Central memory CD8-positive, alpha-beta T cell (primary cell): ENCODE data around the gene RASIP1.
"Not testable (repeated sequence)": the region's sequence is repeated elsewhere in the genome, so short reads cannot be mapped to it uniquely, and the experiment has no call there.

Source experiments
- ATAC-seq: fragments of 150-1000 bp; cut with Tn5 transposase; replicated peaks from 2 replicates; pipeline ENCODE4 v1.10.0; 2022; ENCODE audit warnings: mild to moderate bottlenecking, moderate FRiP score, moderate number of reproducible peaks; ENCODE audit not compliant: poor library complexity, severe bottlenecking; ENCODE audit errors: extremely low read depth
- DNase-seq, 2 donors: peaks; one replicate each; pipeline ENCODE4 v3.0.0; 2021; ENCODE audit warnings: low spot score in 2 of 2
- H3K27ac Mint-ChIP-seq: one replicate; pipeline ENCODE4 v1.8.0; 2022; ENCODE audit warnings: low read depth, mild to moderate bottlenecking, moderate library complexity, mixed read lengths
- H3K27me3 Mint-ChIP-seq: one replicate; pipeline ENCODE4 v1.8.0; 2022; ENCODE audit warnings: mixed read lengths
- H3K36me3 Mint-ChIP-seq: one replicate; pipeline ENCODE4 v1.8.0; 2022; ENCODE audit warnings: mild to moderate bottlenecking, moderate library complexity, mixed read lengths; ENCODE audit not compliant: insufficient read depth
- H3K4me1 Mint-ChIP-seq: one replicate; pipeline ENCODE4 v1.8.0; 2022; ENCODE audit warnings: mixed read lengths
- H3K4me3 Mint-ChIP-seq: one replicate; pipeline ENCODE4 v1.8.0; 2022; ENCODE audit warnings: mild to moderate bottlenecking, moderate library complexity, mixed read lengths
- H3K9me3 Mint-ChIP-seq: one replicate; pipeline ENCODE4 v1.8.0; 2022; ENCODE audit warnings: mixed read lengths

The RASIP1 gene

DNA sequence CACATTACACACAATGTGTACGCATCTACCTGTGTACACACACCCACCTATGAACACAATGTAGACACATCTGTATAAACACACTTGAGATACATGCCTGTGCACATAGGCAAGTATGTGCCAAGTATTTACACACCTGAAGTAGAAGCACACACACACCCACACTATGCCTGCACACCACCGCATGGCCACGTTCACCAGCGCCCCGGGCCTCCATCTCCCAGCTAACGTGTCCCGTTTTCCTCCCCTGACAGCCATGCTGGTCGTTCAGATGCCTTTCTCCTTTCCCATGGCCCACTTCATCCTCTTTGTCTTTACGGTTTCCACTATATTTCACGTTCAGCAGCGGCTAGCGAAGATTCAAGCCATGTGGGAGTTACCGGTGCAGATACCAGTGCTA is 37.7 kb downstream of the RASIP1 start:
- H3K9me3 Mint-ChIP-seq: no peaks in the 10 kb centered on the region
- H3K4me1 Mint-ChIP-seq: no peaks in the 10 kb centered on the region
- H3K27ac Mint-ChIP-seq: no peak overlapping the region
- peaks cover 3% of the 10 kb centered on the region for H3K36me3 Mint-ChIP-seq
- peaks cover 11% of the 10 kb centered on the region for H3K27me3 Mint-ChIP-seq
- no peak for DNase-seq
- ATAC-seq: no peak
- no peak overlapping the region for H3K4me3 Mint-ChIP-seq

DNA sequence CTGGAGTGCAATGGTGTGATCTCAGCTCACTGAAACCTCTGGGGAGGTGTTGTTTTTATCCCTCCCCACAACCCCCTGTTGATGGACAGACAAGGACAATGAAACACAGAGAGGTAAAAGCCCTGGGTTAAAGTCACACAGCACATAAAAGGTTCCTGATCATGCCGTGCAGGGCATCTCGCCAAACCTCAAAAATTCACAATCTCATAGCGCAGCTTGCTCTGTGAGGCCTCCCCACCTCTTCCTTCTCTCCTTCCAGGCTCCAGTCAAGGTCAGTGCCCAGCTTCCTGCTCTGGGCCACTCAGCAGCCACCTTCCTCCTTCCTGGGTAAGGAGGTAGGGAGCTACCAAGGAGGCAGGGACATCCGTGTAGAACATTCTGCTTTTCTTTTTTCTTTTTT is 42.4 kb downstream of the RASIP1 start:
- Mint-ChIP-seq H3K36me3 (peaks cover 2% of the 10 kb centered on the region), H3K4me3 (no peak overlapping the region), H3K9me3 (no peaks in the 10 kb centered on the region), H3K27me3 (peaks cover 27% of the 10 kb centered on the region), H3K4me1 (peaks cover 11% of the 10 kb centered on the region), H3K27ac (no peak overlapping the region)
- ATAC-seq: no peak
- DNase-seq: no peak

DNA sequence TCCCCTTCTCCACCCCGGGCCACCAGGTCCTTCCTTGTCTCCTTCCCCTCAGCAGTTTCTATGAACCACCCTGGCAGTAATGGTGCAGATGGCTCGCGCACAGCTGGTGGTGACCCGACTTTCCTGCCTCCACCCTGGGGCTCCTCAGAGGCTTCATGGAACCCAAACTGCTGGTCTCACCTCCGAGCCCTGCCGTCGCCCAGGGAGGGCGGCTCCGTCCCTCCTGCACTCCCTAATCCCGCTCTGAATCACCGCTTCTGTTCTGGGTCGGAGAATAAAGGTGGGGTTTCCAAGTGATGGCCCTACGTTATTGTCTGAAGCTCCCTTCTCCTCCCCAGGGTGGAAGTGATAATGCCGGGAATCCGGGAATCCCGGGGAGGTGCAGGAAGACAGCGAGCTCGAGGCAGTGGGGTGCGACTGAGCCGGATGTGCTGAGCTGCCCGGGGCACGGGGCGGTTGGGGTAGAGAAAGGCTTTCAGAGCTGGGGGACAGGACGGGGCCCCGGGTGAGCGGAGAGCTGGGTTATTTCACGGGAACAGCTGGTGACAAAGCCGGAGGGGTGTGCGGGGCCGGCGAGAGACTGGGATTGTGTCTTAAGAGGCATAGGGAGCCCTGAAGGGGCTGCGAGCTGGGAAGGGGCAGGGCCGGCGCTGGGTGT is 43.9 kb downstream of the RASIP1 start:
- H3K4me1 Mint-ChIP-seq: peaks cover 11% of the 10 kb centered on the region
- DNase-seq (no peak), ATAC-seq (no peak)
- no peaks in the 10 kb centered on the region for H3K9me3 Mint-ChIP-seq
- H3K27ac Mint-ChIP-seq: peak overlapping the region; percentile 55
- peaks cover 27% of the 10 kb centered on the region for H3K27me3 Mint-ChIP-seq
- no peaks in the 10 kb centered on the region for H3K36me3 Mint-ChIP-seq
- H3K4me3 Mint-ChIP-seq: peak overlapping the region; percentile 62

DNA sequence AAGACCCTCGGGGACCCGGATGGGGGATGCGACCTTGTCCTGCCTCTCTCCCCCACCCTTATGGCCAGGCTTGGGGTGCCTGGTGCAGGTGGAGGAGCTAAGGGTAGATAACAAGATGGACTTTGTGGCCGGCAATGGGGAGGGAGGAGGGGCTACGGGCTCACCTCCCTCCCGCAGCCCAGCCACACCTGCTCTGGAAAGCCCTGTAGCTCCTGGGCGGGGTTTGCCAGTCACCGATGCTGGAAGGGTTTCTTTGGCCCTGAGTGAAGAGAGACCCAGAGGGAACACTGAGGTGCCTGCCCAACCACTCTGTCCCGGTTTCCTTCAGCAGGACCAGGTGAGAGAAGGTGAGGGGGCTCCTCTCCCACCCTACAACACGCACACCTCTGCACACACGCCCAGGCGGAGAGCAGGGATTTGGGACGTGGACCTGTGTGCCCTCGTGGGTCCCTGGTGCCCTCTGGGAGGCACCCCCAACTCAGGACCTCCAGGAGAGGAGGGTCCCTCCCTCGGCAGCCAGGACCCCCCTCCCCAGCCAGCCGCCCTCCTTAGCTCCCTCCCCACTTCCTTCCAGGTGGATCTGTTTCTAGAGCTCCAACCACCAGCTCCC is 44.6 kb downstream of the RASIP1 start, which contains the start of gene FUT2:
FUT2 (plus strand) TSS at position 229 of the 610 bp plus-strand sequence. CDS start 6,986 bp downstream, outside the sequence.
- ATAC-seq: no peak
- Mint-ChIP-seq H3K27me3 (peaks cover 27% of the 10 kb centered on the region), H3K4me1 (peaks cover 11% of the 10 kb centered on the region), H3K27ac (peak within 1 kb of the TSS; percentile 55), H3K9me3 (no peaks in the 10 kb centered on the region), H3K36me3 (no peaks in the 10 kb centered on the region), H3K4me3 (peak within 1 kb of the TSS; percentile 62)
- no peak for DNase-seq

DNA sequence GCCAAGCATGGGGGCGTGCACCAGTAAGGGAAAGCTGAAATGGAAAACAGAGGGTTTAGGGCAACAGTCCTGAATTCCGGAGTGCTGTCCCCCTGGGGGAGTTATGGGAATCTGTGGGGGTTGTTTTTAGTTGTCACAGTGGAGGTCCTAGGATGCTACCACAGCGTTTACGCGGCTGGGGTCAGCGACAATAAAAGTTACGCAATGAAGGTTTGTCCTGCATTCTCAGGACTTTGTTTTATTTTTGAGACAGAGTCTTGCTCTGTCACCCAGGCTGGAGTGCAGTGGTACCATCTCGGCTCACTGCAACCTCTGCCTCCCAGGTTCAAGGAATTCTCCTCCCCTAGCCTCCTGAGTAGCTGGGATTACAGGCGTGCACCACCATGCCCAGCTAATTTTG is 46.8 kb downstream of the RASIP1 start:
- not testable (repeated sequence) for H3K36me3 Mint-ChIP-seq, H3K27ac Mint-ChIP-seq, H3K4me3 Mint-ChIP-seq, DNase-seq, ATAC-seq, H3K9me3 Mint-ChIP-seq
- H3K4me1 Mint-ChIP-seq: peaks cover 11% of the 10 kb centered on the region
- peaks cover 25% of the 10 kb centered on the region for H3K27me3 Mint-ChIP-seq

DNA sequence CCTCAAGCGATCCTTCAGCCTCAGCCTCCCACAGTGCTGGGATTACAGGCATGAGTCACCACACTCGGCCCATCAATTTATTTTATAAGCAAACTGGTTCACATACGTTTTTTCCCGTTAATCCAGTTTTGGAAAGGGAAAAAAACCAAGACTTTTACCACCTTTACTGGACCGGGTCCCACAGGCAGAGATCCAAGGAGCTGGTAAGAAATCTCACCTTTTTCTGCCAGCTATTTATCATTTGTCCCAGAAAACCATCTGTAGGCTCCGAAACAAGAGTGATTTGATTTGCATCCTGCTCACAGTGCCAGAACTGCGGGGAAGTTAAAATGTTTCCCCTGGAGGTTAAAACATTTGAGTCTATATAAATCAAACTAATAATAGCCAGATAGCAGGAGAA is 51.0 kb downstream of the RASIP1 start:
- Mint-ChIP-seq H3K36me3 (no peaks in the 10 kb centered on the region), H3K27me3 (no peaks in the 10 kb centered on the region), H3K9me3 (no peaks in the 10 kb centered on the region), H3K27ac (no peak overlapping the region), H3K4me3 (no peak overlapping the region), H3K4me1 (no peaks in the 10 kb centered on the region)
- DNase-seq (no peak), ATAC-seq (no peak)

DNA sequence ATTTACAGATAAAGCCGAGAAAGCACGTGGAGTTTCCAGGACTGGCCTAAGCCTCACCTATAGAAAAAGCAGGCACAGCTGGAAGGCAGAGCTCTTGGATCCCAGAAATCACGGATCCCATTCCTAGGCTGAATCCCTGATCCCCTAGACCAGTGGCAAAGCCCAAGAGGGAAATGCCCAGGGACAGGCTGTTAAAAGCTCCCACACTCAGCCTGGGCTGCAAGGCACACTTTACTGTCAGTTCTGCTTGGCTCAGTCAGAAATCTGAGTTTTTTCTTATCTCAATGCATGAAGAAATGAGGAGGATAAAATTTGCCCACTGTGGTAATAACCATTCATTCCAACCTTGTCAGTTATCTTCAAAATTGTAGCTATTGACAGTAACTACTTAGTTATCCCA is 52.6 kb downstream of the RASIP1 start:
- no peaks in the 10 kb centered on the region for H3K36me3 Mint-ChIP-seq
- no peak overlapping the region for H3K27ac Mint-ChIP-seq
- no peak overlapping the region for H3K4me3 Mint-ChIP-seq
- DNase-seq (no peak), ATAC-seq (no peak)
- H3K27me3 Mint-ChIP-seq: no peaks in the 10 kb centered on the region
- H3K9me3 Mint-ChIP-seq: no peaks in the 10 kb centered on the region
- H3K4me1 Mint-ChIP-seq: no peaks in the 10 kb centered on the region

DNA sequence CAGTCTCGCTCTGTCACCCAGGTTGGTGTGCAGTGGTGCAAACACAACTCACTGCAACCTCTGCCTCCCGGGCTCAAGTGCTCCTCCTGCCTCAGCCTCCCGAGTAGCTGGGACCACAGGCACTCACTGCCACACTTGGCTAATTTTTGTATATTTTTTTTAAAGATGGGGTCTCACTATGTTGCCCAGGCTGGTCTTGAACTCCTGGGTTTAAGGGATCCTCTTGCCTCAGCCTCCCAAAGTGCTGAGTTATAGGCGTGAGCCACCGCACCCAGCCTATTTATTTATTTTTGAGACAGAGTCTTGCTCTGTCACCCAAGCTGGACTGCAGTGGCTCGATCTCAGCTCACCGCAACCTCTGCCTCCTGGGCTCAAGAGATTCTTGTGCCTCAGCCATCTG is 53.8 kb downstream of the RASIP1 start:
- H3K4me1 Mint-ChIP-seq, H3K36me3 Mint-ChIP-seq, H3K9me3 Mint-ChIP-seq, DNase-seq, H3K4me3 Mint-ChIP-seq, H3K27me3 Mint-ChIP-seq, ATAC-seq, H3K27ac Mint-ChIP-seq: not testable (repeated sequence)

DNA sequence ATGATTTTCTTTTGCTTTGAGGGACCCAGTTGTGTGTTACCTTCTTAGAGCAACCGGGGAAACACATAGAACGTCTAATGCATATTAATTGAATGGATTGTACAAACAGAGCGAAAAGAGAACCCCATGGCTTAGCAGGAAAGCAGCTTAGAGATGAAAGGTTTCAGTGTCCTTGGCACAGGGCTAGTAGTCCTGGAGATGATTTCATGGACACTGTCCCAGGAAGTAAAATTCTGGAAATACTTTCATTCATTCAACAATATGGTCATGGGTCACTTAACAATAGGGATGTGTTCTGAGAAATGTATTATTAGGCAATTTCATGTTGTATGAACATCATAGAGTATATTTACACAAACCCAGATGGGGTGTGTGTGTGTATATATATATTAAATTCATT is 54.3 kb downstream of the RASIP1 start:
- no peaks in the 10 kb centered on the region for H3K27me3 Mint-ChIP-seq
- no peaks in the 10 kb centered on the region for H3K9me3 Mint-ChIP-seq
- H3K4me3 Mint-ChIP-seq: no peak overlapping the region
- ATAC-seq (no peak), DNase-seq (no peak)
- no peaks in the 10 kb centered on the region for H3K36me3 Mint-ChIP-seq
- H3K4me1 Mint-ChIP-seq: no peaks in the 10 kb centered on the region
- H3K27ac Mint-ChIP-seq: no peak overlapping the region

DNA sequence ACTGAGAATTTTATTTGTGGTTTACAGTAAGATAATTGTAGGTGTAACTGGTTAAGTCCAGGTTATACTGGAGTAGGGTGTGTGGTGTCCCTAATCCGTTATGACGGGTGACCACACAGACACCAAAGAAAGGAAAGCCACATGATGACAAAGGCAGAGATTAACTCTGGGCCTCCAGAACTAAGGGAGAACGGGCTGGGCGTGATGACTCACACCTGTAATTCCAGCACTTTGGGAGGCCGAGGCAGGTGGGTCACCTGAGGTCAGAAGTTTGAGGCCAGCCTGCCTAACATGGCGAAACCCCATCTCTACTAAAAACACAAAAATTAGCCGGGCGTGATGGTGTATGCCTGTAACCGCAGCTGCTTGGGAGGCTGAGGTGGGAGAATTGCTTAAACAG is 54.8 kb downstream of the RASIP1 start:
- no peaks in the 10 kb centered on the region for H3K27me3 Mint-ChIP-seq
- no peak for ATAC-seq
- H3K27ac Mint-ChIP-seq: no peak overlapping the region

DNA sequence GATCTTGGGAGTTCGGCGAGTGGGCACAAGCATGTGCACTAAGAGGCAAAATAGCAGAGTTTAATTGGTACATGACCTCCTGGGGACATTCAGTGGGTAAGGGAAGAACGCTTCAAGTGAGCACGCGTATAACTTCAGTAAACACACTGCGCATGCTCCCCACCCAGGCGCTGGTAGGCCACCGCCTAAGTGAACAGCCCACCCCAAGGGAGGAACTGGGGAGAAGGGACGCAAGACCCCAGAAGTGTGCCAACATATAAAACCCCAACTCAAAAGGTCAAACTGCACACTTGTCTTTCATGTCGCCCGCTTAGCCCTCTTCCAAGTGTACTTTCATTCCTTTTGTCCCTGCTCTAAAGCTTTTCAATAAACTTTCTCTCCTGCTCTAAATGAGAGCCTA is 57.1 kb downstream of the RASIP1 start:
- H3K36me3 Mint-ChIP-seq: no peaks in the 10 kb centered on the region
- DNase-seq: no peak
- H3K9me3 Mint-ChIP-seq: no peaks in the 10 kb centered on the region
- no peak for ATAC-seq
- H3K27me3 Mint-ChIP-seq: no peaks in the 10 kb centered on the region
- no peaks in the 10 kb centered on the region for H3K4me1 Mint-ChIP-seq
- no peak overlapping the region for H3K27ac Mint-ChIP-seq
- no peak overlapping the region for H3K4me3 Mint-ChIP-seq

More for the DNA sequence above, 54.8 kb downstream of the RASIP1 start:
- no peak for DNase-seq
- Mint-ChIP-seq H3K4me3 (no peak overlapping the region), H3K36me3 (no peaks in the 10 kb centered on the region), H3K4me1 (no peaks in the 10 kb centered on the region), H3K9me3 (no peaks in the 10 kb centered on the region)

DNA sequence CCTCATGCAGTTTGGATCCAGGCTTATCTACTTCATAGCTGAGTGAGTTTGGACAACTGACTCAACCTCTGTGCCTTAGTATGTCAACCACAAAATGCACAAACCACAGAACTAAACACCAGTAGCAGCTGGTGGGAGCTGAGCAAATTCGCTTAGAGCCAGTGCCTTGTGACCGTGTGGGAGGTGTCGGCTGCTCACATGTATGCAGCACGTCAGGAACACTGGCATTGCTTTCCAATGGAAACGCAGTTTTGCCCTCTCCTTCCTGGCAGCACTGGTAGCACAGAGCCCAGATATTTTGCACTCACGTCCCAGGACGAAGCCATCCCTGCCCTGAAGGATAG is 59.3 kb downstream of the RASIP1 start:
- H3K27ac Mint-ChIP-seq: no peak overlapping the region
- H3K36me3 Mint-ChIP-seq: no peaks in the 10 kb centered on the region
- no peak overlapping the region for H3K4me3 Mint-ChIP-seq
- no peak for ATAC-seq
- H3K4me1 Mint-ChIP-seq: no peaks in the 10 kb centered on the region
- no peaks in the 10 kb centered on the region for H3K27me3 Mint-ChIP-seq
- no peak for DNase-seq
- no peaks in the 10 kb centered on the region for H3K9me3 Mint-ChIP-seq

DNA sequence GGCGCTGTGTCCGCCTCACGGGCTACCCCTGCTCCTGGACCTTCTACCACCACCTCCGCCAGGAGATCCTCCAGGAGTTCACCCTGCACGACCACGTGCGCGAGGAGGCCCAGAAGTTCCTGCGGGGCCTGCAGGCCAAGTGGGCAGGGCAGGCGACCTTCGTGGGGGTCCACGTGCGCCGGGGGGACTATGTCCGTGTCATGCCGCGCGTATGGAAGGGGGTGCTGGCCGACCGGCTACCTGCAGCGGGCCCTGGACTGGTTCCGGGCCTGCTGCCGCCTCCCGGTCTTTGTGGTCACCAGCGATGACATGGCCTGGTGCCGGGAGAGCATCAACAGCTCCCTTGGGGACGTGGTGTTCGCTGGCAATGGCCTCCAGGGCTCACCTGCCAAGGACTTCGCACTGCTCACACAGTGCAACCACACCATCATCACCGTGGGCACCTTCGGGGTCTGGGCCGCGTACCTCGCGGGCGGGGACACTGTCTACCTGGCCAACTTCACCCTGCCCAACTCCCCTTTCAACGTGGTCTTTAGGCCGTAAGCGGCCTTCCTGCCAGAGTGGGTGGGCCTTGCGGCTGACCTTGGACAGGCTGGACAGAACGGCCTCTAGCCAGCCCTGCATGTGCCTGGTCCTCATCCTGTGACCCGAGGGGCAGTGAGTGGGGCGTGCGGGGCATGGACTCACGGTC is 59.8 kb downstream of the RASIP1 start:
- ATAC-seq (no peak), DNase-seq (no peak)
- H3K27me3 Mint-ChIP-seq: no peaks in the 10 kb centered on the region
- no peak overlapping the region for H3K27ac Mint-ChIP-seq
- no peaks in the 10 kb centered on the region for H3K9me3 Mint-ChIP-seq
- peaks cover 1% of the 10 kb centered on the region for H3K4me1 Mint-ChIP-seq
- no peak overlapping the region for H3K4me3 Mint-ChIP-seq
- no peaks in the 10 kb centered on the region for H3K36me3 Mint-ChIP-seq
